ENCODE measurements around the gene OR2D3.

DNA sequence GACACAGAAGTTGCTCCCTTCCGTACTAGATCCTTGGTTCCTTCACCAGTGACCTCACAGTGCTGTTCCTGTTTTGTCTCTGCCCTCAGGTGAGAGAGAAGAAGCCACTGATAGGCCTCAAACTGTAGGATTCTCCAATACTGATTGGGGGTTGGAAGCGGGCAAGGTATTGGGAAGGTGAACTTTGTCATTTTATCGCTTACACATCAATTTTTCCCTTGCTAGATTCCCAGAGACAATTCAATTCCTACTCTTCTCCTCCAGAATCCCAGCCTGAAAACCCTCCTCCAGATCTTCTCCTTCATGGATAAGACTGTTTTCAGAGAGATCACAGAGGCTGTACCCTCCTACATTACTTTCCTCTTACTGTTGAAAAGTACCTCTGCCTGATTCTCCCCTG, 9.4 kb upstream of the OR2D3 start:
- TF ChIP-seq, protein P1, sequence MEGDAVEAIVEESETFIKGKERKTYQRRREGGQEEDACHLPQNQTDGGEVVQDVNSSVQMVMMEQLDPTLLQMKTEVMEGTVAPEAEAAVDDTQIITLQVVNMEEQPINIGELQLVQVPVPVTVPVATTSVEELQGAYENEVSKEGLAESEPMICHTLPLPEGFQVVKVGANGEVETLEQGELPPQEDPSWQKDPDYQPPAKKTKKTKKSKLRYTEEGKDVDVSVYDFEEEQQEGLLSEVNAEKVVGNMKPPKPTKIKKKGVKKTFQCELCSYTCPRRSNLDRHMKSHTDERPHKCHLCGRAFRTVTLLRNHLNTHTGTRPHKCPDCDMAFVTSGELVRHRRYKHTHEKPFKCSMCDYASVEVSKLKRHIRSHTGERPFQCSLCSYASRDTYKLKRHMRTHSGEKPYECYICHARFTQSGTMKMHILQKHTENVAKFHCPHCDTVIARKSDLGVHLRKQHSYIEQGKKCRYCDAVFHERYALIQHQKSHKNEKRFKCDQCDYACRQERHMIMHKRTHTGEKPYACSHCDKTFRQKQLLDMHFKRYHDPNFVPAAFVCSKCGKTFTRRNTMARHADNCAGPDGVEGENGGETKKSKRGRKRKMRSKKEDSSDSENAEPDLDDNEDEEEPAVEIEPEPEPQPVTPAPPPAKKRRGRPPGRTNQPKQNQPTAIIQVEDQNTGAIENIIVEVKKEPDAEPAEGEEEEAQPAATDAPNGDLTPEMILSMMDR (IDR thresholded peaks at IDR 0.05) = no peak
- no peak for TF ChIP-seq POLR2A (IDR thresholded peaks at IDR 0.05)
